ENCODE results near the gene TMED4. TPM values are rescaled to one million over a fixed set of nuclear protein-coding genes. Genes with fewer than 3 reads are reported as not detected.

TMED4 gene
- total RNA-seq, 1 experiment from 2014 or later, result 67.3 TPM

DNA sequence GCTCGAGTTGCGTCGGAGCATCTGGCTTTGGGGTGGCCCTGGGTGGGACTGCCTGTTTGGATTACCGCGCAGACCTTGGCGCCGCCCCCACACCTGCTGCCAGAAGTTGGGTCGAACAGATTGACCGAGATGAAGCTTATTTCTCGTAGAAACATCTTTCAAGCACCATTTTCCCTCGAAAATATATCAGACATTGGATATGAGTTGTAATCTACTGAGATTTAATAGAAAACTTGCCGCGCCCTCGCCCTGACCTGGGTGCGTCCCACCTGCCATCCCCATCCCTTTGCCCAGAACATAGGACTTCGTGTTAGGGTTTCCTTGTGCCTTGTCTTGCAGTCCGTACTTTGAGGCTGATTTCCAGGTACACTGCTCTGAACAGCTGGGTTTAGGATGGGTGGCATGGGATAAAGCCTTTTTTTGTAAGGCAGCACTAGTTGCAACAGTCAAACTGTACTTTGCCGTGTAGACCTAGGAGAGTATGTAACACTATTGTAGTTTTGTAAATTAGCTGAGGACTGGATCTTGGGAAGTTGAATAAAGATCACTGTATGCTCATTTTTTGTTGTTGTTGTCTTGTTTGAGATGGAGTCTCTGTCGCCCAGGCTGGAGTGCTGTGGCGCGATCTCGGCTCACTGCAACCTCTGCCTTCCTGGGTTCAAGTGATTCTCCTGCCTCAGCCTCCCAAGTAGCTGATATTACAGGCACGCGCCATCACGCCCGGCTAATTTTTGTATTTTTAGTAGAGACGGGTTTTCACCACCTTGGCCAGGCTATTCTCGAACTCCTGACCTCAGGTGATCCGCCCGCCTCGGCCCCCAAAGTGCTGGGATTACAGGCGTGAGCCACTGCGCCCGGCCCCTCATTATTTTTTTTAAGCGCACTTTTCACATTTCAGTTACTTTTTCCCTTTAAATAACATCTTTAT is 25.4 kb upstream of the TMED4 start:
- ATAC-seq (no peak), DNase-seq (ENCODE audit: low read depth, low spot score) (no peak)
- CTCF ChIA-PET, result no interaction called here
- TSS peak; percentile 78 for BruUV-seq (replicated peaks)
- TF ChIP-seq, protein P1, sequence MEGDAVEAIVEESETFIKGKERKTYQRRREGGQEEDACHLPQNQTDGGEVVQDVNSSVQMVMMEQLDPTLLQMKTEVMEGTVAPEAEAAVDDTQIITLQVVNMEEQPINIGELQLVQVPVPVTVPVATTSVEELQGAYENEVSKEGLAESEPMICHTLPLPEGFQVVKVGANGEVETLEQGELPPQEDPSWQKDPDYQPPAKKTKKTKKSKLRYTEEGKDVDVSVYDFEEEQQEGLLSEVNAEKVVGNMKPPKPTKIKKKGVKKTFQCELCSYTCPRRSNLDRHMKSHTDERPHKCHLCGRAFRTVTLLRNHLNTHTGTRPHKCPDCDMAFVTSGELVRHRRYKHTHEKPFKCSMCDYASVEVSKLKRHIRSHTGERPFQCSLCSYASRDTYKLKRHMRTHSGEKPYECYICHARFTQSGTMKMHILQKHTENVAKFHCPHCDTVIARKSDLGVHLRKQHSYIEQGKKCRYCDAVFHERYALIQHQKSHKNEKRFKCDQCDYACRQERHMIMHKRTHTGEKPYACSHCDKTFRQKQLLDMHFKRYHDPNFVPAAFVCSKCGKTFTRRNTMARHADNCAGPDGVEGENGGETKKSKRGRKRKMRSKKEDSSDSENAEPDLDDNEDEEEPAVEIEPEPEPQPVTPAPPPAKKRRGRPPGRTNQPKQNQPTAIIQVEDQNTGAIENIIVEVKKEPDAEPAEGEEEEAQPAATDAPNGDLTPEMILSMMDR (IDR thresholded peaks at IDR 0.05 in 2 of 3, conservative IDR thresholded peaks at IDR 0.05 in 1 of 3; ENCODE audit: borderline replicate concordance in 1 of 3, insufficient read depth in 1 of 3, low read depth in 2 of 3, low read length in 2 of 3), result no peak
- TF ChIP-seq EGR1 (IDR thresholded peaks at IDR 0.05; ENCODE audit: low read depth), result 0 out of 2 replicates have a peak, but pooled peaks have one; percentile 21
- TF ChIP-seq ZFX (IDR thresholded peaks at IDR 0.05), result no peak
- no peak for TF ChIP-seq SRF (IDR thresholded peaks at IDR 0.05; ENCODE audit: low read depth)
- Histone ChIP-seq H3K9me2 (ENCODE audit: insufficient read depth) (no peaks in the 10 kb centered on the region), H4K20me1 (ENCODE audit: insufficient read depth) (no peaks in the 10 kb centered on the region), H3K4me1 (ENCODE audit: control insufficient read depth in 1 of 2, insufficient read depth in 2 of 2, low read length in 2 of 2) (peaks cover 17 to 32% of the 10 kb centered on the region in 2 experiments), H3K27me3 (ENCODE audit: insufficient read depth, low read length) (no peaks in the 10 kb centered on the region), H3K79me2 (ENCODE audit: insufficient read depth, low read length) (peaks cover 54% of the 10 kb centered on the region), H3K9ac (ENCODE audit: low read length) (peak overlapping the region; percentile 68), H3K9me3 (ENCODE audit: control insufficient read depth in 1 of 2, insufficient read depth in 1 of 2, low read depth in 1 of 2, low read length in 2 of 2) (no peaks in the 10 kb centered on the region), H3K36me3 (ENCODE audit: control insufficient read depth in 1 of 2, insufficient read depth in 2 of 2, low read length in 2 of 2) (no peaks in the 10 kb centered on the region), H3K4me2 (ENCODE audit: low read length) (peak overlapping the region; percentile 72), H3K27ac (ENCODE audit: low read depth, low read length) (peak overlapping the region; percentile 88), H3K4me3 (replicated peaks in 1 of 2; ENCODE audit: low read depth in 1 of 2, low read length in 2 of 2) (peak overlapping the region; percentile 52 to 68), H2AFZ (ENCODE audit: low read depth, low read length, poor library complexity, severe bottlenecking) (no peak overlapping the region)
- POLR2A ChIA-PET, result interaction anchor here (0.7 to 2.3 kb wide), 9 partner anchors 7 to 241 kb away, joined by 3 to 14 read pairs (median 5); partner anchors contain the start of gene H2AZ2
- RAD21 ChIA-PET (ENCODE audit: low non-redundant PET in 1 of 2, low total read pairs in 2 of 2, uncharacterized antibody in 2 of 2, unreplicated experiment in 2 of 2), result interaction anchor here in 1 of 2 experiments (0.6 kb wide), 1 partner anchor 374 kb away, joined by 3 read pairs; no protein-coding TSS in a partner anchor
- intact Hi-C loops (cut with micrococcal nuclease), result loop anchor here (5.0 kb wide), 1 partner anchor 140 kb away; the partner anchor contains the start of gene ZMIZ2
